HepG2 (cell line): ENCODE data around the gene ZSCAN26. TPM values are rescaled to one million over a fixed set of nuclear protein-coding genes. Genes with fewer than 3 reads are reported as not detected.

Experiments used
- E2F5 ChIP-seq: sonication (generic); formaldehyde crosslinking; conservative IDR thresholded peaks from 2 replicates; pipeline ENCODE4 v1.4.0; 2020; ENCODE audit warnings: missing genetic modification reagents
- FOXC1 ChIP-seq: sonication (generic); formaldehyde crosslinking; IDR thresholded peaks from 2 replicates; pipeline ENCODE4 v1.8.0; 2022; ENCODE audit warnings: mild to moderate bottlenecking, missing genetic modification reagents, borderline replicate concordance
- FOXK1 ChIP-seq: sonication (generic); formaldehyde crosslinking; IDR thresholded peaks from 2 replicates; pipeline ENCODE4 v1.4.0; 2020; ENCODE audit warnings: low read depth, missing genetic modification reagents, borderline replicate concordance
- FOXO1 ChIP-seq: sonication (generic); formaldehyde crosslinking; IDR thresholded peaks from 2 replicates; pipeline ENCODE4 v1.4.0; 2020; ENCODE audit warnings: missing genetic modification reagents
- MAF1 ChIP-seq: sonication (generic); formaldehyde crosslinking; IDR thresholded peaks from 2 replicates; pipeline ENCODE4 v1.5.0; 2020; ENCODE audit warnings: missing genetic modification reagents, borderline replicate concordance
- POLR2AphosphoS5 ChIP-seq: IDR thresholded peaks from 2 replicates; pipeline ENCODE4 v1.6.1; 2012; ENCODE audit warnings: low read depth, low read length
- RBAK ChIP-seq: sonication (generic); formaldehyde crosslinking; IDR thresholded peaks from 2 replicates; pipeline ENCODE4 v1.5.1; 2020; ENCODE audit warnings: mild to moderate bottlenecking, missing genetic modification reagents
- TARDBP ChIP-seq: sonication (generic); formaldehyde crosslinking; IDR thresholded peaks from 2 replicates; pipeline ENCODE4 v1.8.0; 2022; ENCODE audit warnings: mild to moderate bottlenecking, missing genetic modification reagents
- TGIF2 ChIP-seq: IDR thresholded peaks from 2 replicates; pipeline ENCODE4 v1.6.1; 2016; ENCODE audit warnings: control low read depth, missing compliant biosample characterization
- TRIM24 ChIP-seq: sonication (generic); formaldehyde crosslinking; IDR thresholded peaks from 2 replicates; pipeline ENCODE4 v1.8.0; 2022; ENCODE audit warnings: mild to moderate bottlenecking, missing genetic modification reagents
- ZEB1 ChIP-seq: IDR thresholded peaks from 2 replicates; pipeline ENCODE4 v1.6.1; 2012; ENCODE audit warnings: mild to moderate bottlenecking, low read depth, inconsistent platforms; ENCODE audit not compliant: insufficient replicate concordance
- ZNF18 ChIP-seq: sonication (generic); formaldehyde crosslinking; IDR thresholded peaks from 2 replicates; pipeline ENCODE4 v1.8.0; 2022; ENCODE audit warnings: mild to moderate bottlenecking, missing genetic modification reagents; ENCODE audit not compliant: insufficient replicate concordance
- ZNF329 ChIP-seq: sonication (generic); formaldehyde crosslinking; IDR thresholded peaks from 2 replicates; pipeline ENCODE4 v1.9.0; 2021; ENCODE audit warnings: low read depth, mild to moderate bottlenecking, missing genetic modification reagents
- ZNF343 ChIP-seq: sonication (generic); formaldehyde crosslinking; IDR thresholded peaks from 2 replicates; pipeline ENCODE4 v1.4.0; 2020; ENCODE audit warnings: mild to moderate bottlenecking, missing genetic modification reagents
- ZNF44 ChIP-seq: sonication (generic); formaldehyde crosslinking; IDR thresholded peaks from 2 replicates; pipeline ENCODE4 v1.5.1; 2020; ENCODE audit warnings: mild to moderate bottlenecking, missing genetic modification reagents
- ZNF562 ChIP-seq: sonication (generic); formaldehyde crosslinking; IDR thresholded peaks from 2 replicates; pipeline ENCODE4 v1.8.0; 2022; ENCODE audit warnings: missing genetic modification reagents, borderline replicate concordance
- ZNF629 ChIP-seq: sonication (generic); formaldehyde crosslinking; conservative IDR thresholded peaks from 2 replicates; pipeline ENCODE4 v1.5.0; 2020; ENCODE audit warnings: missing genetic modification reagents
- ZNF724P ChIP-seq: sonication (generic); formaldehyde crosslinking; IDR thresholded peaks from 2 replicates; pipeline ENCODE4 v1.8.0; 2022; ENCODE audit warnings: missing genetic modification reagents, borderline replicate concordance
- polyA plus RNA-seq, 8 experiments: library from polyadenylated mRNA; depleted of rRNA in 3 of 8; stranded (reverse) in 7 of 8; unstranded in 1 of 8; fragments of >200 nt; fragmentation: Illumina TruSeq in 4 of 8; extraction: Trizol in 4 of 8; gene quantifications; 2 replicates each; pipeline versions ENCODE4 v1.2.1 to v1.2.3, GENCODE V29; 2011 to 2016; ENCODE audit warnings: low read depth in 4 of 8, missing spikeins in 1 of 8, mixed read lengths in 1 of 8; ENCODE audit not compliant: insufficient read depth in 1 of 8
- total RNA-seq, 5 experiments: library from RNA; depleted of rRNA; stranded (reverse); fragments of >200 nt; fragmentation: Illumina TruSeq; extraction: Trizol; gene quantifications; 2 replicates each; pipeline ENCODE4 v1.2.3, GENCODE V29; 2016; ENCODE audit warnings: low read depth in 1 of 5
- TF ChIP-seq, protein P1 (sequence below): fragments of 450-650 bp; IDR thresholded peaks from 2 replicates; pipeline ENCODE4 v1.6.1; 2017
- TF ChIP-seq, protein P2 (sequence below): IDR thresholded peaks from 2 replicates; pipeline ENCODE4 v1.6.1; 2016; ENCODE audit warnings: low read depth, missing genetic modification reagents, missing compliant biosample characterization

Gene ZSCAN26
- total and polyA plus RNA-seq, 2 of the 13 experiments (the other 11 are each of a cell fraction or from before 2014, with no cell fraction given) = 12.0 to 15.6 TPM

- TF ChIP-seq, protein P1, sequence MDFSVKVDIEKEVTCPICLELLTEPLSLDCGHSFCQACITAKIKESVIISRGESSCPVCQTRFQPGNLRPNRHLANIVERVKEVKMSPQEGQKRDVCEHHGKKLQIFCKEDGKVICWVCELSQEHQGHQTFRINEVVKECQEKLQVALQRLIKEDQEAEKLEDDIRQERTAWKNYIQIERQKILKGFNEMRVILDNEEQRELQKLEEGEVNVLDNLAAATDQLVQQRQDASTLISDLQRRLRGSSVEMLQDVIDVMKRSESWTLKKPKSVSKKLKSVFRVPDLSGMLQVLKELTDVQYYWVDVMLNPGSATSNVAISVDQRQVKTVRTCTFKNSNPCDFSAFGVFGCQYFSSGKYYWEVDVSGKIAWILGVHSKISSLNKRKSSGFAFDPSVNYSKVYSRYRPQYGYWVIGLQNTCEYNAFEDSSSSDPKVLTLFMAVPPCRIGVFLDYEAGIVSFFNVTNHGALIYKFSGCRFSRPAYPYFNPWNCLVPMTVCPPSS = no peak
- TF ChIP-seq TGIF2 (peak; percentile 90), E2F5 (CRISPR knock-in tag) (no peak), ZEB1 (peak; percentile 28), RBAK (CRISPR knock-in tag) (no peak), FOXO1 (CRISPR knock-in tag) (peak; percentile 41), TRIM24 (CRISPR knock-in tag) (no peak), FOXK1 (CRISPR knock-in tag) (peak; percentile 90), ZNF724P (no peak), MAF1 (CRISPR knock-in tag) (peak; percentile 59; the same call in 1 of the 2 replicates), ZNF343 (CRISPR knock-in tag) (no peak), TARDBP (CRISPR knock-in tag) (peak; percentile 95), FOXC1 (CRISPR knock-in tag) (0 out of 2 replicates have a peak, but pooled peaks have one; percentile 19), ZNF329 (CRISPR knock-in tag) (0 out of 2 replicates have a peak, but pooled peaks have one; percentile 77), ZNF562 (no peak), POLR2AphosphoS5 (peak; percentile 87), ZNF18 (CRISPR knock-in tag) (no peak), ZNF44 (CRISPR knock-in tag) (no peak), ZNF629 (CRISPR knock-in tag) (0 out of 2 replicates have a peak, but pooled peaks have one; percentile 7)
- TF ChIP-seq, protein P2, sequence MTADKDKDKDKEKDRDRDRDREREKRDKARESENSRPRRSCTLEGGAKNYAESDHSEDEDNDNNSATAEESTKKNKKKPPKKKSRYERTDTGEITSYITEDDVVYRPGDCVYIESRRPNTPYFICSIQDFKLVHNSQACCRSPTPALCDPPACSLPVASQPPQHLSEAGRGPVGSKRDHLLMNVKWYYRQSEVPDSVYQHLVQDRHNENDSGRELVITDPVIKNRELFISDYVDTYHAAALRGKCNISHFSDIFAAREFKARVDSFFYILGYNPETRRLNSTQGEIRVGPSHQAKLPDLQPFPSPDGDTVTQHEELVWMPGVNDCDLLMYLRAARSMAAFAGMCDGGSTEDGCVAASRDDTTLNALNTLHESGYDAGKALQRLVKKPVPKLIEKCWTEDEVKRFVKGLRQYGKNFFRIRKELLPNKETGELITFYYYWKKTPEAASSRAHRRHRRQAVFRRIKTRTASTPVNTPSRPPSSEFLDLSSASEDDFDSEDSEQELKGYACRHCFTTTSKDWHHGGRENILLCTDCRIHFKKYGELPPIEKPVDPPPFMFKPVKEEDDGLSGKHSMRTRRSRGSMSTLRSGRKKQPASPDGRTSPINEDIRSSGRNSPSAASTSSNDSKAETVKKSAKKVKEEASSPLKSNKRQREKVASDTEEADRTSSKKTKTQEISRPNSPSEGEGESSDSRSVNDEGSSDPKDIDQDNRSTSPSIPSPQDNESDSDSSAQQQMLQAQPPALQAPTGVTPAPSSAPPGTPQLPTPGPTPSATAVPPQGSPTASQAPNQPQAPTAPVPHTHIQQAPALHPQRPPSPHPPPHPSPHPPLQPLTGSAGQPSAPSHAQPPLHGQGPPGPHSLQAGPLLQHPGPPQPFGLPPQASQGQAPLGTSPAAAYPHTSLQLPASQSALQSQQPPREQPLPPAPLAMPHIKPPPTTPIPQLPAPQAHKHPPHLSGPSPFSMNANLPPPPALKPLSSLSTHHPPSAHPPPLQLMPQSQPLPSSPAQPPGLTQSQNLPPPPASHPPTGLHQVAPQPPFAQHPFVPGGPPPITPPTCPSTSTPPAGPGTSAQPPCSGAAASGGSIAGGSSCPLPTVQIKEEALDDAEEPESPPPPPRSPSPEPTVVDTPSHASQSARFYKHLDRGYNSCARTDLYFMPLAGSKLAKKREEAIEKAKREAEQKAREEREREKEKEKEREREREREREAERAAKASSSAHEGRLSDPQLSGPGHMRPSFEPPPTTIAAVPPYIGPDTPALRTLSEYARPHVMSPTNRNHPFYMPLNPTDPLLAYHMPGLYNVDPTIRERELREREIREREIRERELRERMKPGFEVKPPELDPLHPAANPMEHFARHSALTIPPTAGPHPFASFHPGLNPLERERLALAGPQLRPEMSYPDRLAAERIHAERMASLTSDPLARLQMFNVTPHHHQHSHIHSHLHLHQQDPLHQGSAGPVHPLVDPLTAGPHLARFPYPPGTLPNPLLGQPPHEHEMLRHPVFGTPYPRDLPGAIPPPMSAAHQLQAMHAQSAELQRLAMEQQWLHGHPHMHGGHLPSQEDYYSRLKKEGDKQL (CRISPR knock-in tag) = no peak
Observed at GRCh38 chr6:28252009-28252975, 14.7 kb upstream of the ZSCAN26 start, which contains the start of gene ZKSCAN4 (continued).
